ENCODE measurements around the gene BLVRA.

The BLVRA gene

GRCh38 chr7:43750016-43750887 lies 8.2 kb upstream of the BLVRA start:
- no peak for DNase-seq

GRCh38 chr7:43752411-43752810 lies 6.1 kb upstream of the BLVRA start:
- no peak for DNase-seq

GRCh38 chr7:43753271-43753810 lies 5.1 kb upstream of the BLVRA start:
- DNase-seq = no peak

- DNase-seq = no peak
These were observed 4.6 kb upstream of the BLVRA start for GRCh38 chr7:43753843-43754242.

- no peak for DNase-seq
These were observed 3.9 kb upstream of the BLVRA start for GRCh38 chr7:43754596-43754995.

- no peak for DNase-seq
These were observed 2.0 kb upstream of the BLVRA start for GRCh38 chr7:43756368-43757072.

- no peak for DNase-seq
These were observed 1.3 kb upstream of the BLVRA start for GRCh38 chr7:43757073-43757720.

GRCh38 chr7:43758822-43759683 lies 573 bp downstream of the BLVRA start:
- DNase-seq = peak; percentile 60

GRCh38 chr7:43760861-43761260 lies 2.4 kb downstream of the BLVRA start:
- DNase-seq = no peak

- DNase-seq = no peak
These were observed 2.9 kb downstream of the BLVRA start for GRCh38 chr7:43761382-43761781.

- no peak for DNase-seq
These were observed 3.6 kb downstream of the BLVRA start for GRCh38 chr7:43761938-43762692.

GRCh38 chr7:43763183-43763582 lies 4.7 kb downstream of the BLVRA start:
- DNase-seq = no peak

GRCh38 chr7:43764039-43764761 lies 5.7 kb downstream of the BLVRA start:
- no peak for DNase-seq

GRCh38 chr7:43764807-43765491 lies 6.5 kb downstream of the BLVRA start:
- DNase-seq = no peak

GRCh38 chr7:43766564-43766963 lies 8.1 kb downstream of the BLVRA start:
- no peak for DNase-seq

- no peak for DNase-seq
These were observed 8.8 kb downstream of the BLVRA start for GRCh38 chr7:43767311-43767710.

- DNase-seq = no peak
These were observed 9.9 kb downstream of the BLVRA start for GRCh38 chr7:43768201-43768886.

- no peak for DNase-seq
These were observed 10.4 kb downstream of the BLVRA start for GRCh38 chr7:43768887-43769272.

- no peak for DNase-seq
These were observed 10.8 kb downstream of the BLVRA start for GRCh38 chr7:43769281-43769680.

Measured in NCI-H69 (cell line).